SK-N-SH treated with all-trans-retinoic acid at 6 μM for 48 hours (cell line): ENCODE measurements around the gene TBC1D16.

Experiments
- ATAC-seq: fragments of 200-7000 bp; cut with Tn5 transposase; 3 replicates; pipeline ENCODE4 v1.9.1; 2020; ENCODE audit warnings: mild to moderate bottlenecking, moderate library complexity
- ARNTL ChIP-seq: fragments of 450-650 bp; formaldehyde crosslinking; IDR thresholded peaks from 2 replicates; pipeline ENCODE4 v1.5.0; 2020; ENCODE audit warnings: low read depth, mild to moderate bottlenecking, moderate library complexity, borderline replicate concordance
- BACH2 ChIP-seq: fragments of 250-450 bp; sonication (Bioruptor Pico); IDR thresholded peaks from 2 replicates; pipeline ENCODE4 v1.9.0; 2021; ENCODE audit warnings: mild to moderate bottlenecking, borderline replicate concordance
- CSDC2 ChIP-seq: fragments of 250-450 bp; sonication (Bioruptor Pico); IDR thresholded peaks from 2 replicates; pipeline ENCODE4 v1.5.0; 2020; ENCODE audit warnings: mild to moderate bottlenecking, moderate library complexity
- CSRNP3 ChIP-seq: fragments of 250-450 bp; sonication (Bioruptor Pico); IDR thresholded peaks from 2 replicates; pipeline ENCODE4 v1.5.1; 2021; ENCODE audit warnings: mild to moderate bottlenecking, moderate library complexity
- ESRRG ChIP-seq: fragments of 250-450 bp; sonication (Bioruptor Pico); IDR thresholded peaks from 2 replicates; pipeline ENCODE4 v1.6.1; 2021; ENCODE audit warnings: mild to moderate bottlenecking
- GLIS3 ChIP-seq: fragments of 250-450 bp; sonication (Bioruptor Pico); IDR thresholded peaks from 2 replicates; pipeline ENCODE4 v1.5.0; 2020; ENCODE audit warnings: mild to moderate bottlenecking, moderate library complexity
- ISL1 ChIP-seq: fragments of 250-450 bp; sonication (Bioruptor Pico); IDR thresholded peaks from 2 replicates; pipeline ENCODE4 v2.1.2; 2022; ENCODE audit warnings: mild to moderate bottlenecking, moderate library complexity
- PATZ1 ChIP-seq: fragments of 250-450 bp; sonication (Bioruptor Pico); IDR thresholded peaks from 2 replicates; pipeline ENCODE4 v1.8.0; 2020; ENCODE audit warnings: mild to moderate bottlenecking, moderate library complexity, borderline replicate concordance
- PPARA ChIP-seq: fragments of 250-450 bp; sonication (Bioruptor Pico); IDR thresholded peaks from 2 replicates; pipeline ENCODE4 v1.5.0; 2020; ENCODE audit warnings: mild to moderate bottlenecking, borderline replicate concordance
- RARB ChIP-seq: fragments of 250-450 bp; sonication (Bioruptor Pico); IDR thresholded peaks from 2 replicates; pipeline ENCODE4 v1.8.0; 2021; ENCODE audit warnings: mild to moderate bottlenecking, moderate library complexity
- SNAI2 ChIP-seq: fragments of 250-450 bp; sonication (Bioruptor Pico); IDR thresholded peaks from 2 replicates; pipeline ENCODE4 v1.5.0; 2020; ENCODE audit warnings: mild to moderate bottlenecking, moderate library complexity
- TOX ChIP-seq: fragments of 250-450 bp; sonication (Bioruptor Pico); IDR thresholded peaks from 2 replicates; pipeline ENCODE4 v1.8.0; 2021; ENCODE audit warnings: mild to moderate bottlenecking, moderate library complexity, borderline replicate concordance
- TSHZ2 ChIP-seq: fragments of 250-450 bp; sonication (Bioruptor Pico); IDR thresholded peaks from 2 replicates; pipeline ENCODE4 v1.5.0; 2020; ENCODE audit warnings: mild to moderate bottlenecking, moderate library complexity
- ZC3H10 ChIP-seq: fragments of 250-450 bp; sonication (Bioruptor Pico); IDR thresholded peaks from 2 replicates; pipeline ENCODE4 v1.5.1; 2021; ENCODE audit warnings: mild to moderate bottlenecking, moderate library complexity
- ZFP3 ChIP-seq: fragments of 250-450 bp; sonication (Bioruptor Pico); IDR thresholded peaks from 2 replicates; pipeline ENCODE4 v1.5.0; 2020; ENCODE audit warnings: mild to moderate bottlenecking, moderate library complexity
- ZFP30 ChIP-seq: fragments of 450-650 bp; formaldehyde crosslinking; IDR thresholded peaks from 2 replicates; pipeline ENCODE4 v1.5.0; 2022; ENCODE audit warnings: mild to moderate bottlenecking, moderate library complexity
- ZNF70 ChIP-seq: fragments of 450-650 bp; formaldehyde crosslinking; IDR thresholded peaks from 2 replicates; pipeline ENCODE4 v1.5.0; 2020; ENCODE audit warnings: mild to moderate bottlenecking, moderate library complexity
- ZNF8 ChIP-seq: fragments of 450-650 bp; formaldehyde crosslinking; IDR thresholded peaks from 2 replicates; pipeline ENCODE4 v1.5.0; 2020; ENCODE audit warnings: mild to moderate bottlenecking, moderate library complexity
- TF ChIP-seq, protein P1 (sequence below): fragments of 250-450 bp; sonication (Bioruptor Pico); IDR thresholded peaks from 2 replicates; pipeline ENCODE4 v1.5.1; 2020; ENCODE audit warnings: low read depth, mild to moderate bottlenecking, moderate library complexity
- TF ChIP-seq, protein P2 (sequence below): fragments of 250-450 bp; sonication (Bioruptor Pico); IDR thresholded peaks from 2 replicates; pipeline ENCODE4 v1.8.0; 2021; ENCODE audit warnings: low read depth, mild to moderate bottlenecking, moderate library complexity, borderline replicate concordance

Gene TBC1D16

DNA sequence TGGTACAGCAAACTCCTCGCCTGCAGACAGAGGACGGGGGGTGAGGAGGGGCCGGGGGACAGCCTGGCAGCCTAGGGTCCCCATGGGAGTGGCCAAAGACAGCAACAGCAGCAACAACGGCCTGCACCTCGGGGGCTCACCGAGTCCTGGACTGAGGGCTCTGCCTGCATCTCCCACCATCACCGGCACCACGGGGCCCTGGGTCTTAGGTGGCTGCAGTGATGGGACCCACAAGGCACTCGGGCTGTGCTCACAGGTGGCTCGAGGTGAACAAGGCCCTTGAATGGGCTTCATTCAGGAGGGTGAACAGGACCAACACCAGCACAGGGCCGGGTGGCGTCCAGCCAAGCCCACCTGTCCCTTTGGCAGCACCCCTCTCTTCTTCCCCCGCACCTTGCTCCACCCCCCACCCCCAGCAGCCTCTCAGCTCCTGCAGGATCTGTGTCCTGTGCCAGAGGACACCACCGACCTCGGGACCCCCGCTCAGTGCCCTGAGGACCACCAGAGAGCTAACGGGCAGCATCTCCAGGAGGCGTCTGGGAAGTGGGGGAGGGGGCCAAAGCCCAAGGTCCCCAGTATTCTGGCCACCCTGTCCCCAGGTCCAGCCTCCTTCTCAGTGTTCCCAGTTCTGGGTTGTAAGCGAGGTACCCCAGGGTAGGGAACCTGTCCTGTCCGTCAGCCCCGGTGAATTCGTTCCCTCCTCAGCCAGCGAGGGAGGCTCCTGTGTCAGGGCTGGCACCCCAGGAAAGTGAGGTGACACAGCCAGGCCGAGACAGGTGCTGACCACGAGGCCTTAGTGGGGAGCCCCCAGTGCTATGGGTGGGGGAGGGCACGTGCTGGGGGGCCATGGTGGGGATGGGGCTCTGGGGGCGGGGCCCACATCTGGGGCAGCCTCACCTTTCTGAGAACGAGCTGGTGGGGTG, 94.3 kb downstream of the TBC1D16 start:
- no peak for ATAC-seq
- TF ChIP-seq SNAI2 (CRISPR knock-in tag): no peak
- TF ChIP-seq RARB: no peak
- TF ChIP-seq, protein P1, sequence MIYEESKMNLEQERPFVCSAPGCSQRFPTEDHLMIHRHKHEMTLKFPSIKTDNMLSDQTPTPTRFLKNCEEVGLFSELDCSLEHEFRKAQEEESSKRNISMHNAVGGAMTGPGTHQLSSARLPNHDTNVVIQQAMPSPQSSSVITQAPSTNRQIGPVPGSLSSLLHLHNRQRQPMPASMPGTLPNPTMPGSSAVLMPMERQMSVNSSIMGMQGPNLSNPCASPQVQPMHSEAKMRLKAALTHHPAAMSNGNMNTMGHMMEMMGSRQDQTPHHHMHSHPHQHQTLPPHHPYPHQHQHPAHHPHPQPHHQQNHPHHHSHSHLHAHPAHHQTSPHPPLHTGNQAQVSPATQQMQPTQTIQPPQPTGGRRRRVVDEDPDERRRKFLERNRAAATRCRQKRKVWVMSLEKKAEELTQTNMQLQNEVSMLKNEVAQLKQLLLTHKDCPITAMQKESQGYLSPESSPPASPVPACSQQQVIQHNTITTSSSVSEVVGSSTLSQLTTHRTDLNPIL (CRISPR knock-in tag): no peak
- no peak for TF ChIP-seq ZC3H10
- no peak for TF ChIP-seq BACH2 (CRISPR knock-in tag)
- TF ChIP-seq GLIS3: no peak
- no peak for TF ChIP-seq PATZ1
- TF ChIP-seq CSDC2 (CRISPR knock-in tag): no peak
- no peak for TF ChIP-seq ARNTL (CRISPR knock-in tag)

DNA sequence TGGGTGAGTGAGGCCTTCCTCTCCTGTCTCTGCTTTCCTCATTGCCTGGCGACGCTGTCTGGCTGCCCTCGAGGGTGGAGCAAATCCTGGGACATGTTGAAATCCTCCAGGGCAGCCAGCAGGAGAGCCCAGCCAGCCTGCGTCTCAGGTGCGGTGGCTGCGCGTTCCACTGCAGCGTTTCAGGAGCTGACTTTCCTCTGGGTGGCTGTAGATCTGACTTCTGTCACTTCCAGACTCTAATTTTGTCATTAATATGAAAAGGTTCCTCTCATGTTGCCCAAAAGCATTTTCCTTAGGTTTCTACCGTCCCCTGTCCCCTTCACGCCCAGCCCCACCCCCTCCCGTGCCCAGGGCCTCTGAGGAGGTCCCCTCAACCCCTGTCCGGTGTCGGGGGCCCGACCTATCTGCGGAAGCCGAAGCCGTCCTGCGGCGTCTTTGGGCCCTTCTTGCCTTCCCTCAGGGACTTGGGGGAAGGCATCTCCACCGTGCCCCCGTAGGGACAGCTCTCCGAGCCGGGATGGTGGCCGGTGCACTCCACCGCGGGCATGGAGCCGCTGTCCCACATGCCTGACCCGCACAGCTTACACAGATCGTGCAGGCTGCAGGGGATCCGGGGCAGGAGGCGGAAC, 95.1 kb downstream of the TBC1D16 start:
- no peak for ATAC-seq
- TF ChIP-seq PPARA (CRISPR knock-in tag): no peak
- no peak for TF ChIP-seq GLIS3
- no peak for TF ChIP-seq TSHZ2
- no peak for TF ChIP-seq CSDC2 (CRISPR knock-in tag)
- no peak for TF ChIP-seq ZFP3
- no peak for TF ChIP-seq CSRNP3 (CRISPR knock-in tag)
- TF ChIP-seq ZNF70 (CRISPR knock-in tag): no peak
- no peak for TF ChIP-seq TOX (CRISPR knock-in tag)

GRCh38 chr17:79939755-79940458, 95.8 kb downstream of the TBC1D16 start:
- ATAC-seq: no peak
- TF ChIP-seq GLIS3 (no peak), ARNTL (CRISPR knock-in tag) (no peak), ZFP30 (CRISPR knock-in tag) (no peak), ISL1 (CRISPR knock-in tag) (no peak), CSRNP3 (CRISPR knock-in tag) (no peak), BACH2 (CRISPR knock-in tag) (no peak), ZNF8 (CRISPR knock-in tag) (no peak), PATZ1 (no peak), ESRRG (CRISPR knock-in tag) (no peak), RARB (no peak), SNAI2 (CRISPR knock-in tag) (no peak), PPARA (CRISPR knock-in tag) (no peak), ZNF70 (CRISPR knock-in tag) (no peak)
- TF ChIP-seq, protein P2, sequence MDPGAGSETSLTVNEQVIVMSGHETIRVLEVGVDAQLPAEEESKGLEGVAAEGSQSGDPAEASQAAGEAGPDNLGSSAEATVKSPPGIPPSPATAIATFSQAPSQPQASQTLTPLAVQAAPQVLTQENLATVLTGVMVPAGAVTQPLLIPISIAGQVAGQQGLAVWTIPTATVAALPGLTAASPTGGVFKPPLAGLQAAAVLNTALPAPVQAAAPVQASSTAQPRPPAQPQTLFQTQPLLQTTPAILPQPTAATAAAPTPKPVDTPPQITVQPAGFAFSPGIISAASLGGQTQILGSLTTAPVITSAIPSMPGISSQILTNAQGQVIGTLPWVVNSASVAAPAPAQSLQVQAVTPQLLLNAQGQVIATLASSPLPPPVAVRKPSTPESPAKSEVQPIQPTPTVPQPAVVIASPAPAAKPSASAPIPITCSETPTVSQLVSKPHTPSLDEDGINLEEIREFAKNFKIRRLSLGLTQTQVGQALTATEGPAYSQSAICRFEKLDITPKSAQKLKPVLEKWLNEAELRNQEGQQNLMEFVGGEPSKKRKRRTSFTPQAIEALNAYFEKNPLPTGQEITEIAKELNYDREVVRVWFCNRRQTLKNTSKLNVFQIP: no peak
- TF ChIP-seq, protein P1 (CRISPR knock-in tag): no peak
